Measurements from ENCODE around the gene PSME3IP1. TPM values are rescaled to one million over a fixed set of nuclear protein-coding genes. Genes with fewer than 3 reads are reported as not detected.

Gene PSME3IP1
- total and polyA plus RNA-seq, 12 donors = 49.6 to 66.8 (median 61.4) TPM

DNA sequence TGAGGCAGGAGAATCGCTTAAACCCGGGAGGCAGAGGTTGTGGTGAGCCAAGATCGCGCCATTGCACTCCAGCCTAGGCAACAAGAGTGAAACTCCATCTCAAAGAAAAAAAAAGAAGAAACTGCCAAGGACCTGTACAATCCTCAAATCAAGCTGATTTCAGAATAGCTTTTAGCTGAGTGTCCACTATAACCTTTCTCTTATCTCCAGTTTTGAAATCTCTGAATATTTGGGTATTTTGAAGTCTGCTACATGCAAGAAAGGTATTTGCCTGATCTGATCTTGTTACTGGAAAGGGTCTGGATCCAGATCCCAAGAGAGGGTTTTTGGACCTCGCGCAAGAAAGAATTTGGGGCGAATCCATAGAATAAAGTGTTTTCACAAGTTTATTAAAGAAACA lies 40.1 kb upstream of the PSME3IP1 start:
- intact Hi-C loops (cut with DNase I) = no loop called here
- TF ChIP-seq, protein P1, sequence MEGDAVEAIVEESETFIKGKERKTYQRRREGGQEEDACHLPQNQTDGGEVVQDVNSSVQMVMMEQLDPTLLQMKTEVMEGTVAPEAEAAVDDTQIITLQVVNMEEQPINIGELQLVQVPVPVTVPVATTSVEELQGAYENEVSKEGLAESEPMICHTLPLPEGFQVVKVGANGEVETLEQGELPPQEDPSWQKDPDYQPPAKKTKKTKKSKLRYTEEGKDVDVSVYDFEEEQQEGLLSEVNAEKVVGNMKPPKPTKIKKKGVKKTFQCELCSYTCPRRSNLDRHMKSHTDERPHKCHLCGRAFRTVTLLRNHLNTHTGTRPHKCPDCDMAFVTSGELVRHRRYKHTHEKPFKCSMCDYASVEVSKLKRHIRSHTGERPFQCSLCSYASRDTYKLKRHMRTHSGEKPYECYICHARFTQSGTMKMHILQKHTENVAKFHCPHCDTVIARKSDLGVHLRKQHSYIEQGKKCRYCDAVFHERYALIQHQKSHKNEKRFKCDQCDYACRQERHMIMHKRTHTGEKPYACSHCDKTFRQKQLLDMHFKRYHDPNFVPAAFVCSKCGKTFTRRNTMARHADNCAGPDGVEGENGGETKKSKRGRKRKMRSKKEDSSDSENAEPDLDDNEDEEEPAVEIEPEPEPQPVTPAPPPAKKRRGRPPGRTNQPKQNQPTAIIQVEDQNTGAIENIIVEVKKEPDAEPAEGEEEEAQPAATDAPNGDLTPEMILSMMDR (IDR thresholded peaks at IDR 0.05) = no peak
- WGBS, 2 donors = 98% methylated on average over 7 of the region's 7 CpGs
- H3K36me3 ChIP-seq = peaks cover 0 to 100% (median 65%) of the 10 kb centered on the region in 9 donors
- H3K27me3 ChIP-seq = no peaks in the 10 kb centered on the region
- no peak for DNase-seq
- H3K9me3 ChIP-seq = no peaks in the 10 kb centered on the region
- H3K27ac ChIP-seq = no peak overlapping the region
- H3K4me1 ChIP-seq = no peaks in the 10 kb centered on the region
- no peak overlapping the region for H3K4me3 ChIP-seq
- no peak for ATAC-seq

DNA sequence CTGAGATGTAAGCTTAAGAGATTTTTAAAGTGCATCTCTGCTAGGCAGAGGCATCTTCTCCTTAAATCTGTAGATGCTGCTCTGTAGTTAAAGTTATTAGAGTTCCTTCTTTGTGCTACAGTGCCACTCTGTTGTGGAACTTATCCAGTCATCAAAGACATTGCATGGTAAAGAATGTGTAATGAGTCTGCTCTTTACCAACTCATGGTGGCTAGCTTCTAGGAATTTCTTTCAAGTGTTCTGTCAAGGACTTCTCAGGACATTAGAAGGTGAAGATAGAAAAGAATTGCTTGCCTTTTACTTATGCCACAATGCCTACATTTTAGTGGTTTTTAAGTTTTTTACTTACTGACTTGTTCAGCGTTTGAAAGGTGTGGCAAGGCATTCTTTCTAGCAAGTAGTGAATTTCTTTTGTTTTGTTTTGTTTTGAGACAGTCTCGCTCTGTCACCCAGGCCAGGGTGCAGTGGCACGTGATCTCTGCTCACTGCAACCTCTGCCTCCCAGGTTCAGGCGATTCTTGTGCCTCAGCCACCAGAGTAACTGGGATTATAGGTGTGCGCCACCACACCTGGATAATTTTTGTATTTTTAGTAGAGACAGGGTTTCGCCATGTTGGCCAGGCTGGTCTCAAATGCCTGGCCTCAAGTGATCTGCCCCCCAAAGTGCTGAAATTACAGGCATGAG lies 39.0 kb upstream of the PSME3IP1 start:
- ATAC-seq (no peak), DNase-seq (no peak)
- 97 to 98% methylated on average over 6 of the region's 6 CpGs for WGBS, 2 donors
- Histone ChIP-seq H3K27me3 (no peaks in the 10 kb centered on the region), H3K4me3 (no peak overlapping the region), H3K9me3 (peaks cover 0 to 7% (median 0%) of the 10 kb centered on the region in 11 donors), H3K27ac (no peak overlapping the region), H3K4me1 (no peaks in the 10 kb centered on the region), H3K36me3 (peaks cover 0 to 100% (median 65%) of the 10 kb centered on the region in 9 donors)
- intact Hi-C loops (cut with DNase I) = no loop called here
- TF ChIP-seq, protein P1 (IDR thresholded peaks at IDR 0.05) = no peak

DNA sequence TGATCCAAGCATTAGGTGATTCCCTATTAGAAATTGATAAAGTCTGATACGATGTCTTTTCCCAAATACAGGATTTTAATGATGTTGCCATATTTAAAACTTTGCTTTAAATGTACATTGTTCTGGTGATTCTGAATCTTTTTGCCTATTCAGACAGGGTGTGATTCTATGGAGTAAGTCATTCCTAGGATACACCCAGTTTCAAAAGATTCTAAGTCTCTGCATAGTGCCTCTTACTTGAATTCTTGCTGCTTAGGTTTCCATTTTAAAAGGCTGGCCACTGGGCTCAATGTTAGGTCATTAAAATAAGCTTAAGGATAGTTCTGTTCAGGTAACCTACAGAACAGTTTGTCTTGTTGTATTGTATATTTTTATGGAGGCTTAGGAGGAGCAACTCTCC lies 37.2 kb upstream of the PSME3IP1 start:
- 89 to 95% methylated on average over 1 of the region's 1 CpG for WGBS, 2 donors
- Histone ChIP-seq H3K4me1 (no peaks in the 10 kb centered on the region), H3K4me3 (no peak overlapping the region), H3K9me3 (peaks cover 0 to 21% (median 3%) of the 10 kb centered on the region in 11 donors), H3K27me3 (no peaks in the 10 kb centered on the region), H3K27ac (no peak overlapping the region), H3K36me3 (peaks cover 0 to 100% (median 68%) of the 10 kb centered on the region in 9 donors)
- TF ChIP-seq, protein P1 (IDR thresholded peaks at IDR 0.05) = no peak
- intact Hi-C loops (cut with DNase I) = no loop called here
- DNase-seq (no peak), ATAC-seq (no peak)

DNA sequence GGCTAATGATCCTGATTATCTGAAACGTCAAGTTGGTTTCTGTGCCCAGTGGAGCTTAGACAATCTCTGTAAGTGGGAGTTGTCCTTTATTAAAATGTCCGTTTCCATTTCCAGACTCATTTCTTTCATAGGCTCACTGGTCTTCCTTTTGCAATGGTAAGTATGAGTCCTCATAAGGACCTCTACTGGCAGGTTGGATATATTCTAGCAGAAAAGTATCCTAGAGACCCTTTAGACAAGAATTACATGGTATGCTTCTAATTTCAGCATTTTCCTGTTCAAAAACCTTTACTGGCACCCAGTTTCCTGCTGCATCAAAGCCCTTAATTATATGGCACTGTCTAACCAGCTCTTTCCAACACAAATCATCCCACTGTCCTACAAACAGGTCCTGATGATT lies 31.1 kb upstream of the PSME3IP1 start:
- peaks cover 8 to 100% (median 88%) of the 10 kb centered on the region in 9 donors for H3K36me3 ChIP-seq
- H3K4me1 ChIP-seq = no peaks in the 10 kb centered on the region
- H3K27me3 ChIP-seq = no peaks in the 10 kb centered on the region
- H3K4me3 ChIP-seq = no peak overlapping the region
- H3K9me3 ChIP-seq = peaks cover 0 to 54% (median 27%) of the 10 kb centered on the region in 11 donors
- ATAC-seq = no peak
- H3K27ac ChIP-seq = no peak overlapping the region
- intact Hi-C loops (cut with DNase I) = no loop called here
- no peak for DNase-seq
- 85 to 88% methylated on average over 2 of the region's 2 CpGs for WGBS, 2 donors
- TF ChIP-seq, protein P1 (IDR thresholded peaks at IDR 0.05) = no peak
